ENCODE results near the gene ENDOD1. TPM values are rescaled to one million over a fixed set of nuclear protein-coding genes. Genes with fewer than 3 reads are reported as not detected.

The ENDOD1 gene
- total and polyA plus RNA-seq, 2 donors (not counting 1 experiment from before 2014, with no cell fraction given) = 7.0 to 11.7 TPM

DNA sequence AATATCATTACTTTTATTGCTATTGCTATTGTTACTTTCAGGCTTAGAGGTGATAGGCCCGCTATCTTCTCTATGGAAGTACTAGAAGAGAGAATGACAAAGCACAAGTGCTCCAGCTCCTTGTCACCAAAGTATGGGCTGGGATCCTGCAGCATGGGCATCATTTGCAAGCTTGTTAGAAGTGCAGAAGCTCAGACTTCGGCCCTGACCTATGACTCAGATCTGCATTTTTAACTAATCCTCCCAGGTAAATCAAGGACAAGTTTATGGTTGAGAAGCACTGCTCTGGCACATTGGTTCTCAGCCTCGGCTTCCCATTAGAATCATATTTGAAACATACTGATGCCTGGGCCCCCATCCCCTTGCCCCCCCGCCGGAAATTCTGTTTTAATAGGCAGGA, 8.6 kb upstream of the ENDOD1 start:
- DNase-seq (no peak), ATAC-seq (ENCODE audit: low read depth) (no peak)
- intact Hi-C loops (cut with micrococcal nuclease) = no loop called here
- ChIA-PET POLR2A (no interaction called here), CTCF (interaction anchor here (1.6 kb wide), 1 partner anchor 9 kb away, joined by 5 read pairs; the partner anchor contains the start of gene ENDOD1)
- no peaks in the 10 kb centered on the region for H3K79me2 ChIP-seq (ENCODE audit: control insufficient read depth, insufficient read depth, low read length)
- H3K27me3 Mint-ChIP-seq = no peaks in the 10 kb centered on the region
- H3K4me3 Mint-ChIP-seq = no peak overlapping the region
- H3K9ac ChIP-seq (ENCODE audit: low read length) = no peak overlapping the region
- H3K4me1 Mint-ChIP-seq = peaks cover 3% of the 10 kb centered on the region
- no peaks in the 10 kb centered on the region for H4K20me1 ChIP-seq (ENCODE audit: control insufficient read depth, insufficient read depth, low read length, poor library complexity, severe bottlenecking)
- H3K4me3 ChIP-seq (ENCODE audit: control extremely low read depth in 1 of 5, extremely low read depth in 1 of 5, insufficient read depth in 1 of 5, low read depth in 2 of 5, low read length in 4 of 5) = no peak overlapping the region
- no peaks in the 10 kb centered on the region for H3K27me3 ChIP-seq (replicated peaks in 1 of 4; ENCODE audit: control extremely low read depth in 1 of 4, control insufficient read depth in 3 of 4, insufficient read depth in 4 of 4, low read length in 3 of 4)
- H3K4me2 ChIP-seq (replicated peaks; ENCODE audit: low read depth, low read length, poor library complexity, severe bottlenecking) = no peak overlapping the region
- TF ChIP-seq EZH2 (IDR thresholded peaks at IDR 0.05; ENCODE audit: borderline replicate concordance, insufficient read depth, low read depth, low read length, poor library complexity, severe bottlenecking) = no peak
- no peak for TF ChIP-seq CTCF (IDR thresholded peaks at IDR 0.05)
- peaks cover 3 to 4% of the 10 kb centered on the region in 2 donors for H3K4me1 ChIP-seq (ENCODE audit: control insufficient read depth in 2 of 2, insufficient read depth in 2 of 2, low read length in 2 of 2)
- H3K27ac Mint-ChIP-seq = no peak overlapping the region
- H3K9me3 Mint-ChIP-seq (ENCODE audit: insufficient read depth) = no peaks in the 10 kb centered on the region
- H2AFZ ChIP-seq (ENCODE audit: insufficient read depth, low read depth, low read length, poor library complexity, severe bottlenecking) = no peak overlapping the region
- H3K27ac ChIP-seq (ENCODE audit: low read length in 2 of 2) = no peak overlapping the region
- H3K9me3 ChIP-seq (ENCODE audit: control extremely low read depth in 1 of 3, control insufficient read depth in 2 of 3, insufficient read depth in 1 of 3, low read length in 2 of 3) = no peaks in the 10 kb centered on the region
- no peaks in the 10 kb centered on the region for H3K36me3 ChIP-seq (replicated peaks in 1 of 2; ENCODE audit: control extremely low read depth in 1 of 2, control insufficient read depth in 1 of 2, extremely low read depth in 1 of 2, insufficient read depth in 2 of 2, low read length in 1 of 2)
- WGBS (ENCODE audit: insufficient coverage) = 25% methylated on average over 2 of the region's 5 CpGs

- no peak for DNase-seq
- no peaks in the 10 kb centered on the region for H3K36me3 ChIP-seq (replicated peaks in 1 of 2; ENCODE audit: control extremely low read depth in 1 of 2, control insufficient read depth in 1 of 2, extremely low read depth in 1 of 2, insufficient read depth in 2 of 2, low read length in 1 of 2)
- H3K27me3 ChIP-seq (replicated peaks in 1 of 4; ENCODE audit: control extremely low read depth in 1 of 4, control insufficient read depth in 3 of 4, insufficient read depth in 4 of 4, low read length in 3 of 4) = no peaks in the 10 kb centered on the region
- H2AFZ ChIP-seq (ENCODE audit: insufficient read depth, low read depth, low read length, poor library complexity, severe bottlenecking) = no peak overlapping the region
- 8% methylated on average over 3 of the region's 4 CpGs for WGBS (ENCODE audit: insufficient coverage)
- ChIA-PET CTCF (no interaction called here), POLR2A (no interaction called here)
- no peak overlapping the region for H3K27ac Mint-ChIP-seq
- H3K27me3 Mint-ChIP-seq = no peaks in the 10 kb centered on the region
- H4K20me1 ChIP-seq (ENCODE audit: control insufficient read depth, insufficient read depth, low read length, poor library complexity, severe bottlenecking) = no peaks in the 10 kb centered on the region
- peaks cover 3% of the 10 kb centered on the region in 2 donors for H3K4me1 ChIP-seq (ENCODE audit: control insufficient read depth in 2 of 2, insufficient read depth in 2 of 2, low read length in 2 of 2)
- peaks cover 3% of the 10 kb centered on the region for H3K4me1 Mint-ChIP-seq
- no peak overlapping the region for H3K27ac ChIP-seq (ENCODE audit: low read length in 2 of 2)
- H3K9ac ChIP-seq (ENCODE audit: low read length) = no peak overlapping the region
- ATAC-seq (ENCODE audit: low read depth) = no peak
- no peaks in the 10 kb centered on the region for H3K9me3 ChIP-seq (ENCODE audit: control extremely low read depth in 1 of 3, control insufficient read depth in 2 of 3, insufficient read depth in 1 of 3, low read length in 2 of 3)
- H3K4me2 ChIP-seq (replicated peaks; ENCODE audit: low read depth, low read length, poor library complexity, severe bottlenecking) = no peak overlapping the region
- no peak overlapping the region for H3K4me3 Mint-ChIP-seq
- no peak for TF ChIP-seq CTCF (IDR thresholded peaks at IDR 0.05)
- no peak for TF ChIP-seq EZH2 (IDR thresholded peaks at IDR 0.05; ENCODE audit: borderline replicate concordance, insufficient read depth, low read depth, low read length, poor library complexity, severe bottlenecking)
- no peaks in the 10 kb centered on the region for H3K79me2 ChIP-seq (ENCODE audit: control insufficient read depth, insufficient read depth, low read length)
- intact Hi-C loops (cut with micrococcal nuclease) = no loop called here
- no peak overlapping the region for H3K4me3 ChIP-seq (ENCODE audit: control extremely low read depth in 1 of 5, extremely low read depth in 1 of 5, insufficient read depth in 1 of 5, low read depth in 2 of 5, low read length in 4 of 5)
- no peaks in the 10 kb centered on the region for H3K9me3 Mint-ChIP-seq (ENCODE audit: insufficient read depth)
Observed at GRCh38 chr11:95081412-95081811, 8.2 kb upstream of the ENDOD1 start.

Data from B cell (primary cell).